ENCODE data around the gene ATP6V0E1.

- no peak for TF ChIP-seq CTCF (IDR thresholded peaks at IDR 0.05)
- no peak for TF ChIP-seq POLR2A (IDR thresholded peaks at IDR 0.05)
Measured at GRCh38 chr5:173004447-173004846, 20.9 kb downstream of the ATP6V0E1 start.
